Measurements from ENCODE around the gene DPP6.

DPP6 gene

DNA sequence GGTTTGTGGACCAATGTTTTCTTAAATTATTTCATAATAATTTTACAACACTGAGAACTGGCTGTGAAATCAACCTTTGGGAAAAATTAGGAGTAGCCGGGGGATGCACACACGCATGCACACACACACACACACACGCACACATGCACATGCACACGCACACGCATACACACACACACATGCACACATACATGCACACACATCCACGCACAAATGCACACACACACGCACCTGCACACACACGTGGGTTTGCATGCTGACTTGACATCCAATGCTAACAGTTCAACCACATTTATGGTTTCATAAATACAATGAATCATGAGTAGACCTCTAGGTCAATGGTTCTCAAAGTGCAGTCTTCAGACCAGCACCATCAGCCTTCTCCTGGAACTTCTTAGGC is 354.1 kb downstream of the DPP6 start:
- TF ChIP-seq, protein P1, sequence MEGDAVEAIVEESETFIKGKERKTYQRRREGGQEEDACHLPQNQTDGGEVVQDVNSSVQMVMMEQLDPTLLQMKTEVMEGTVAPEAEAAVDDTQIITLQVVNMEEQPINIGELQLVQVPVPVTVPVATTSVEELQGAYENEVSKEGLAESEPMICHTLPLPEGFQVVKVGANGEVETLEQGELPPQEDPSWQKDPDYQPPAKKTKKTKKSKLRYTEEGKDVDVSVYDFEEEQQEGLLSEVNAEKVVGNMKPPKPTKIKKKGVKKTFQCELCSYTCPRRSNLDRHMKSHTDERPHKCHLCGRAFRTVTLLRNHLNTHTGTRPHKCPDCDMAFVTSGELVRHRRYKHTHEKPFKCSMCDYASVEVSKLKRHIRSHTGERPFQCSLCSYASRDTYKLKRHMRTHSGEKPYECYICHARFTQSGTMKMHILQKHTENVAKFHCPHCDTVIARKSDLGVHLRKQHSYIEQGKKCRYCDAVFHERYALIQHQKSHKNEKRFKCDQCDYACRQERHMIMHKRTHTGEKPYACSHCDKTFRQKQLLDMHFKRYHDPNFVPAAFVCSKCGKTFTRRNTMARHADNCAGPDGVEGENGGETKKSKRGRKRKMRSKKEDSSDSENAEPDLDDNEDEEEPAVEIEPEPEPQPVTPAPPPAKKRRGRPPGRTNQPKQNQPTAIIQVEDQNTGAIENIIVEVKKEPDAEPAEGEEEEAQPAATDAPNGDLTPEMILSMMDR (IDR thresholded peaks at IDR 0.05; ENCODE audit: low read depth, low read length, missing control alignments) = no peak
- no peak overlapping the region for H3K4me3 ChIP-seq (replicated peaks; ENCODE audit: low read depth, low read length)
- no peak for DNase-seq (ENCODE audit: extremely low read depth, low read depth)

DNA sequence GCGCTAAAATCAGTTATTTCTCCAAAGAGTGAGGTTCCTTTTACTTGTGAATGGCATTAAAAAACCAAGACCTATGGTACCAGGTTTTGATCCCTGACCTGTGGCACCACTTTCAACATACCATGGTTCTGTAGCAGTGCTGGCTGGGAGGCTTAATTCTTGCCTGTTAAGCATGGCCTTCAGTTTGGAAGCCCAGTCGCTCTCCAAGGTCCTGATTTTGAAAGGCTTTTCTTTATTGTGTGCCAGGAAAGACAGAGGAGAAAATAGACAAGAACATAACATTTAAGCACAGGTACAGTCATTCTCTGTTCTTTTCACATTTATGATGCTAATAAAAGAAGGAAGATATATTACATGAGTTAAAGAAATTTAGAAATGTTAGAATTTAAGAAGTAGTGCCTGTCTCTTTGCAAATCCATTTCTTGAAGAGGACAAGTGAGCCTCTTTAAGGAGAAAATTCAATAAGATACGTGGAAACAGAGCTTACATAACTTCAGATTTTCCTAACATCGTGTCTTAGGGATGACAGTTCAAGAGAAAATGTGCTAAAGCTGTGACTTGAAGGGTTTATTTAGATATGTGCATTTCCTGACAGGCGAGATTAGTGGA is 357.6 kb downstream of the DPP6 start:
- no peak overlapping the region for H3K4me3 ChIP-seq (replicated peaks; ENCODE audit: low read depth, low read length)
- no peak for DNase-seq (ENCODE audit: extremely low read depth, low read depth)
- TF ChIP-seq, protein P1 (IDR thresholded peaks at IDR 0.05; ENCODE audit: low read depth, low read length, missing control alignments) = no peak

DNA sequence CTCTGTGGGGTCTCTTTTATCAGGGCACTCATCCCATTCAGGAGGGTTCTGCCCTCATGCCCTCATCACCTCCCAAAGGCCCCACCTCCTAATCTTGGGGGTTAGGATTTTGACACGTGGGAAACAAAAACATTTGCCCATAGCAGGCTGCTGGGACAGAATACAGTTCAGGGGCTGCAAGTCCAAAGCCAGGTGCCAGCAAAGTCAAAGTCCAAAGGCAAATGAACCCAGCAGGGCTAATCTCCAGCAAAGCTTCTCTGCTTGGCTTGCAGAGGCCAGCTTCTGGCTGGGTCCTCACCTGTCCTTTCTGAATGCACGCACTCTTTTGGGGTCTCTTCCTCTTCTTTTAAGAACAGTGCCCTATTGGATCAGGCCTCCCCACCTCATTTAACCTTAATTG is 359.9 kb downstream of the DPP6 start:
- TF ChIP-seq, protein P1 (IDR thresholded peaks at IDR 0.05; ENCODE audit: low read depth, low read length, missing control alignments) = no peak
- no peak overlapping the region for H3K4me3 ChIP-seq (replicated peaks; ENCODE audit: low read depth, low read length)
- no peak for DNase-seq (ENCODE audit: extremely low read depth, low read depth)

DNA sequence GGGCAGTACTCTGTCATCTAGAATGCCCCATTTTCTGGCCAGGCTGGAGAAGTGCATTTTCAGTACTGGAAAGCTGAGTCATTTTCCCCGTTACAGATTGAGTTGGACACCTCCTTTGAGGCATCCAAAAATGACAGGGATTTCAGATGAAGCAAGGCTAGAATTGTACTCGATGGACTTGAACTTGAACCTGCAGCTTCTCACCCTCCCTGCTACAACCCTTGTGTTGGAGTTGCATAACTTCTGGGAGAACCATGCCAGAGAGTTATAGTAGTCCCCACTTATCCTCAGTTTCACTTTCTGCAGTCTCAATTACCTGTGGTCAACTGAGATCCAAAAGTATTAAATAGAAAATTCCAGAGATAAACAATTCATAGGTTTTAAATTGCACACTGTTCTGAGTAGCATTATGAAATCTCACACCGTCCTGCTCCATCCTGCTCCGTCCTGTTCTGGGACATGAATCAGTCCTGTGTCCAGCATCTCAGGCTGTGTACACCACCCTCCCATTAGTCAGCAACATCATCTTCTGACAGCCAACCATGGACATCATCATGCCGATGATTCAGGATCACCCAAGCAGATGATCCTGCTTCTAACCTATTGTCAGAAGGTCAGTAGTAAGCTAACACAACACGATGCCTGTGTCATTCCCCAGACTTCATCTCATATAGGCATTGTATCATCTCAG is 363.7 kb downstream of the DPP6 start:
- DNase-seq (ENCODE audit: extremely low read depth, low read depth) = no peak
- H3K4me3 ChIP-seq (replicated peaks; ENCODE audit: low read depth, low read length) = no peak overlapping the region
- TF ChIP-seq, protein P1 (IDR thresholded peaks at IDR 0.05; ENCODE audit: low read depth, low read length, missing control alignments) = no peak

DNA sequence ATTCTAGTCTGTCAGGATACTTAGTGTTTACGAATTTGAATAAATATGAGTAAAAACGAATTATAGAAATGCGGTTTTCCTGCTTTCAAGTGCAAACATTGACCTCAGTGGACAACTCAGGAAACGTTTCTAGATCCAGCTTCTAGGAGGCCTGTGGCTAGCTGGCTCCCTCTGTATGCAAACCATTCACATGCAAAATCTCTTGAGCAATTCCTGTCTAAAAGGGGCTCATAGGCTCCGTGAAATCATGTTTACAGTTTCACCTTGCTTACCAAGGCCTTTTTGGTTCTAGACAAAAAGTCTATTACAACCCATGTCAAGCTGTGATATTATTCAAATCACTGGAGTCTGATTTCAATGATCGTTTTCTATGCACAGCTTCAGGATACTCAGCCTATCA is 364.5 kb downstream of the DPP6 start:
- no peak for DNase-seq (ENCODE audit: extremely low read depth, low read depth)
- no peak overlapping the region for H3K4me3 ChIP-seq (replicated peaks; ENCODE audit: low read depth, low read length)
- TF ChIP-seq, protein P1 (IDR thresholded peaks at IDR 0.05; ENCODE audit: low read depth, low read length, missing control alignments) = no peak

DNA sequence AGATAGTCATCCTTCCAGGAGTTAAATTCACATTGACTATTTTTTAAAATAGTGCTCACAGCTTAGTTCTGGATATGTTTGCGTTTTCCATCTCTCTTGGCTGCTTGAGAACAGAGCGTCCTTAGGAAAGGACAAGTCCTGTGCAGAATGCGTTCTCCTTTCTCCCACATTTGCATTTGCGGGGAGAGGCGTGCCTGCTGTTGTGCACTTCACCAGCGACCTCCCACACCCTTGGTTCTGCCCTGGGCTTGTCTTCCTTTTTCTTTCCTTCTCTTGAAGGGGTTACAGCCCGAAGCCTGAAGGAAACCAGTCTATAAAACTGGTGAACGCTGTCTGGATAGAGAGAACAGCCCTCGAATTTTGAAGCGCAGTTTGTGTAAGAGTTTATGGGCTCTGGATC is 367.1 kb downstream of the DPP6 start:
- no peak for DNase-seq (ENCODE audit: extremely low read depth, low read depth)
- H3K4me3 ChIP-seq (replicated peaks; ENCODE audit: low read depth, low read length) = no peak overlapping the region
- TF ChIP-seq, protein P1 (IDR thresholded peaks at IDR 0.05; ENCODE audit: low read depth, low read length, missing control alignments) = no peak
